Liver (tissue), 3 donors: ENCODE measurements around the gene TMEM63B.

Source experiments
- EGR1 ChIP-seq, 2 donors: IDR thresholded peaks; 2 replicates each; pipeline ENCODE4 v1.6.1; 2016 to 2018; ENCODE audit warnings: antibody characterized with exemption in 2 of 2, low read depth in 2 of 2
- FOXA1 ChIP-seq: IDR thresholded peaks from 2 replicates; pipeline ENCODE4 v1.6.1; 2016; ENCODE audit warnings: antibody characterized with exemption
- GABPA ChIP-seq, 2 donors: IDR thresholded peaks in 1 of 2; conservative IDR thresholded peaks in 1 of 2; 2 replicates each; pipeline ENCODE4 v1.6.1; 2016; ENCODE audit warnings: antibody characterized with exemption in 2 of 2, mild to moderate bottlenecking in 1 of 2, moderate library complexity in 1 of 2
- JUND ChIP-seq, 2 donors: IDR thresholded peaks; 2 replicates each; pipeline ENCODE4 v1.6.1; 2016; ENCODE audit warnings: antibody characterized with exemption in 2 of 2
- MAX ChIP-seq: IDR thresholded peaks from 2 replicates; pipeline ENCODE4 v1.6.1; 2016; ENCODE audit warnings: antibody characterized with exemption
- REST ChIP-seq: IDR thresholded peaks from 2 replicates; pipeline ENCODE4 v1.6.1; 2016; ENCODE audit warnings: antibody characterized with exemption, mild to moderate bottlenecking
- RXRA ChIP-seq, 2 donors: IDR thresholded peaks; 2 replicates each; pipeline ENCODE4 v1.6.1; 2017 to 2018; ENCODE audit warnings: antibody characterized with exemption in 2 of 2, mild to moderate bottlenecking in 1 of 2
- SP1 ChIP-seq: IDR thresholded peaks from 2 replicates; pipeline ENCODE4 v1.6.1; 2018; ENCODE audit warnings: antibody characterized with exemption, mild to moderate bottlenecking
- TAF1 ChIP-seq: conservative IDR thresholded peaks from 2 replicates; pipeline ENCODE4 v1.6.1; 2016; ENCODE audit warnings: antibody characterized with exemption, mild to moderate bottlenecking
- YY1 ChIP-seq: IDR thresholded peaks from 2 replicates; pipeline ENCODE4 v1.6.1; 2016; ENCODE audit warnings: antibody characterized with exemption, mild to moderate bottlenecking
- ZBTB33 ChIP-seq: IDR thresholded peaks from 2 replicates; pipeline ENCODE4 v1.6.1; 2016; ENCODE audit warnings: antibody characterized with exemption
- TF ChIP-seq, protein P1 (sequence below): fragments of 150-350 bp; IDR thresholded peaks from 2 replicates; pipeline ENCODE4 v1.5.1; 2017; ENCODE audit warnings: improper control_type of control experiment, low read depth, low read length; ENCODE audit not compliant: missing input control
- TF ChIP-seq, protein P2 (sequence below): IDR thresholded peaks from 2 replicates; pipeline ENCODE4 v1.6.1; 2016; ENCODE audit warnings: antibody characterized with exemption
- donor health status: healthy.
- donor health status: healthy.

DNA sequence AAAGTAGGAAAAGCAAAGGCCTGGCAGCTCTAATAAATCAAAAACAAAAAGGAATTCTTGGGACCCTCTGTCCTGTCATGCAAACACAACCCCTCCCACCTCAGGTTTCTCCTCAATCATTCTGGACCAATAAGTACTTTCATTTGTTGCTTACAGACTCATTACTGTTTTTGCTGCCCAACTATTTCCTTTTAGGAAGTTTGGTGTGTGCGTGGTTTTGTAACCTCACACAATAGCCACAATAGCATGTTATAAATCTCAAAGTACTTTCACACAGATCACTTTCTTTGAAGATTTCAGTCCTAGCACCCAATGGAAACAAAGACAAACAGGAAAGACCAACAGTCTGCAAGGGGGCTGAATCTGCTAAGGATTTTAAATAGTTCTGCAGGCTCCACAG, 4.6 kb upstream of the TMEM63B start:
- TF ChIP-seq, protein P1, sequence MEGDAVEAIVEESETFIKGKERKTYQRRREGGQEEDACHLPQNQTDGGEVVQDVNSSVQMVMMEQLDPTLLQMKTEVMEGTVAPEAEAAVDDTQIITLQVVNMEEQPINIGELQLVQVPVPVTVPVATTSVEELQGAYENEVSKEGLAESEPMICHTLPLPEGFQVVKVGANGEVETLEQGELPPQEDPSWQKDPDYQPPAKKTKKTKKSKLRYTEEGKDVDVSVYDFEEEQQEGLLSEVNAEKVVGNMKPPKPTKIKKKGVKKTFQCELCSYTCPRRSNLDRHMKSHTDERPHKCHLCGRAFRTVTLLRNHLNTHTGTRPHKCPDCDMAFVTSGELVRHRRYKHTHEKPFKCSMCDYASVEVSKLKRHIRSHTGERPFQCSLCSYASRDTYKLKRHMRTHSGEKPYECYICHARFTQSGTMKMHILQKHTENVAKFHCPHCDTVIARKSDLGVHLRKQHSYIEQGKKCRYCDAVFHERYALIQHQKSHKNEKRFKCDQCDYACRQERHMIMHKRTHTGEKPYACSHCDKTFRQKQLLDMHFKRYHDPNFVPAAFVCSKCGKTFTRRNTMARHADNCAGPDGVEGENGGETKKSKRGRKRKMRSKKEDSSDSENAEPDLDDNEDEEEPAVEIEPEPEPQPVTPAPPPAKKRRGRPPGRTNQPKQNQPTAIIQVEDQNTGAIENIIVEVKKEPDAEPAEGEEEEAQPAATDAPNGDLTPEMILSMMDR = no peak
- TF ChIP-seq MAX (no peak), REST (no peak), EGR1 (IDR thresholded peaks at IDR 0.05; ENCODE audit: low read depth in 2 of 2) (no peak), JUND (IDR thresholded peaks at IDR 0.05) (no peak), ZBTB33 (no peak), GABPA (IDR thresholded peaks at IDR 0.05 in 1 of 2, conservative IDR thresholded peaks at IDR 0.05 in 1 of 2) (no peak), TAF1 (no peak), SP1 (no peak), RXRA (IDR thresholded peaks at IDR 0.05) (no peak), FOXA1 (no peak), YY1 (no peak)
- TF ChIP-seq, protein P2, sequence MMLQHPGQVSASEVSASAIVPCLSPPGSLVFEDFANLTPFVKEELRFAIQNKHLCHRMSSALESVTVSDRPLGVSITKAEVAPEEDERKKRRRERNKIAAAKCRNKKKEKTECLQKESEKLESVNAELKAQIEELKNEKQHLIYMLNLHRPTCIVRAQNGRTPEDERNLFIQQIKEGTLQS = no peak
